GM12873 (cell line): ENCODE results near the gene PFKP.

Experiments
- CTCF ChIP-seq: IDR thresholded peaks from 2 replicates; pipeline ENCODE4 v1.5.1; 2012; ENCODE audit warnings: low read depth, mild to moderate bottlenecking, moderate library complexity, low read length, control low read depth; ENCODE audit not compliant: insufficient read depth; ENCODE audit errors: missing control alignments

The PFKP gene

GRCh38 chr10:3186368-3186767 is 119.0 kb downstream of the PFKP start:
- no peak for TF ChIP-seq CTCF
